HG02610 (cell line): ENCODE data around the gene KLHL10.
"Not testable (repeated sequence)": the region's sequence is repeated elsewhere in the genome, so short reads cannot be mapped to it uniquely, and the experiment has no call there.

ENCODE experiments used
- ATAC-seq: cut with Tn5 transposase; IDR thresholded peaks from one replicate; pipeline ENCODE4 v1.9.1; 2021; ENCODE audit warnings: mild to moderate bottlenecking, moderate library complexity; ENCODE audit not compliant: unreplicated experiment

The KLHL10 gene

GRCh38 chr17:41849251-41849990, 11.8 kb downstream of the KLHL10 start:
- ATAC-seq: no peak

- not testable (repeated sequence) for ATAC-seq
Observed at GRCh38 chr17:41851382-41851781, 13.8 kb downstream of the KLHL10 start.

- ATAC-seq: no peak
Observed at GRCh38 chr17:41860254-41860931, 22.8 kb downstream of the KLHL10 start.

- ATAC-seq: no peak
Observed at GRCh38 chr17:41863074-41863848, 25.6 kb downstream of the KLHL10 start.

- ATAC-seq: peak; percentile 29
Observed at GRCh38 chr17:41864498-41864835, 26.8 kb downstream of the KLHL10 start.

- peak; percentile 89 for ATAC-seq
Observed at GRCh38 chr17:41864836-41865595, 27.4 kb downstream of the KLHL10 start, which contains the start of gene KLHL11. Gene KLHL11, minus strand, starts transcription at chr17:41865423. Its CDS starts 53 bp downstream, at chr17:41865370.

GRCh38 chr17:41865596-41865893, 27.9 kb downstream of the KLHL10 start:
- no peak for ATAC-seq

- no peak for ATAC-seq
Observed at GRCh38 chr17:41868568-41868967, 30.9 kb downstream of the KLHL10 start.

GRCh38 chr17:41869426-41869825, 31.8 kb downstream of the KLHL10 start:
- ATAC-seq: no peak

- no peak for ATAC-seq
Observed at GRCh38 chr17:41870097-41870496, 32.5 kb downstream of the KLHL10 start.

- ATAC-seq: no peak
Observed at GRCh38 chr17:41870627-41871026, 33.0 kb downstream of the KLHL10 start.

GRCh38 chr17:41871789-41872188, 34.2 kb downstream of the KLHL10 start:
- no peak for ATAC-seq

- no peak for ATAC-seq
Observed at GRCh38 chr17:41873559-41874292, 36.1 kb downstream of the KLHL10 start.

GRCh38 chr17:41874293-41874670, 36.7 kb downstream of the KLHL10 start:
- ATAC-seq: not testable (repeated sequence)

GRCh38 chr17:41880130-41880529, 42.5 kb downstream of the KLHL10 start:
- no peak for ATAC-seq

GRCh38 chr17:41882756-41883155, 45.1 kb downstream of the KLHL10 start:
- ATAC-seq: no peak

- no peak for ATAC-seq
Observed at GRCh38 chr17:41885733-41886132, 48.1 kb downstream of the KLHL10 start.

- no peak for ATAC-seq
Observed at GRCh38 chr17:41888332-41888965, 50.8 kb downstream of the KLHL10 start.

- ATAC-seq: no peak
Observed at GRCh38 chr17:41891135-41892020, 53.8 kb downstream of the KLHL10 start.
